HG03432 (cell line): Measurements from ENCODE around the gene ZDHHC17.
"Not testable (repeated sequence)": the region's sequence is repeated elsewhere in the genome, so short reads cannot be mapped to it uniquely, and the experiment has no call there.

Experiments used
- ATAC-seq: cut with Tn5 transposase; IDR thresholded peaks from one replicate; pipeline ENCODE4 v1.9.1; 2021; ENCODE audit warnings: mild to moderate bottlenecking, moderate library complexity; ENCODE audit not compliant: unreplicated experiment

The ZDHHC17 gene

DNA sequence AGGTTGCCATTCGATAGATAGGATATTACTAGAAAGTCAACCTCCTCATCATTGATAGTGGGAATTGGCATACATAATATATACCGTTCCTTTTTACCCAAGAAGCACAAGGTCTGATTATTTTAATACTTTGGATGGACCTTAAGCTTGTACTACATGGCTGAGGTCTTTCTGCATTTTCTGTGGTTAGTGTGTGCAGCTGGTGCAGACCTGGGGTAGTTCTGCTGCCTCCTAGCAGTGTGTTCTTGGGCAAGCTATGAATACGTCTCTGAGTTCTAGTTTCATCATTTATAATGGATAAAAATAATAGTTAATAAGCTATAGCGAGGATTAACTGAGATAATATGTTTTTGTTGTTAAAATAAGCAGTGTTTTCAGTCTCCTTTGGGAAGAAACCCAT, 2.2 kb downstream of the ZDHHC17 start:
- no peak for ATAC-seq

DNA sequence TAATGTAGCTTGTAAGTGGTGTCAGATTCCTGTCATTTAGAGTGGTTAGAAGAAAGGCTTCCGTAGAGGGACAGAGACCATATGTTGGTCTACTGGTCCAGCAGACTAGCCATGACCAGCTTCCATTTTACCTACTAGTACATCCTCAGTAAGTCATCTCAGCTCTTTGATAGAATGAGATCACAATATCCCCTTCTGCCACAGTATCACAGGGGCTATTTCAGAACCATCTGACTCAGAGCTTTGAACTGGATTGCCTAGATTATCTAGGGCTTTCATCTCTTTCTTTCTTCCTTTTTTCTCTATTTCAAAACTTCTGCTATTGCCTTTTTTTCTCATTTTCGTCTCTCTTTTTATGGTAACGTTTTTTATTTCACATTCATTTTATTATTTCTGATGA, 4.7 kb downstream of the ZDHHC17 start:
- ATAC-seq = no peak

GRCh38 chr12:76777765-76778216, 13.9 kb downstream of the ZDHHC17 start:
- ATAC-seq = peak; percentile 100

DNA sequence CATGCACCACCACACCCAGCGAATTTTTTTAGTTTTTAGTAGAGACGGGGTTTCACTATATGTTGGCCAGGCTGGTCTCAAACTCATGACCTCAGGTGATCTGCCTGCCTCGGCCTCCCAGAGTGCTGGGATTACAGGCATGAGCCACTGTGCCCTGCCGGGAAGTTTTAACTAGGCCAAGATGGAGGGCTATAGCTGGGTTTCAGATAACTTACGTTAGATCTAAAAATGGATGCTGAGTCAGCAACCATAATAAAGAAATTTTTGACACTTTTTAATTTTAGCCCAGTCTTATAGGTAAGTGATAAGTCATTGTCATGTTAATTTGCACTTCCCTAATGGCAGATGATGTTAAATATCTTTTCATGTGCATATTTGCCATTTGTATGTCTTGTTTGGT, 14.4 kb downstream of the ZDHHC17 start:
- ATAC-seq = no peak

GRCh38 chr12:76779310-76779709, 15.4 kb downstream of the ZDHHC17 start:
- not testable (repeated sequence) for ATAC-seq

DNA sequence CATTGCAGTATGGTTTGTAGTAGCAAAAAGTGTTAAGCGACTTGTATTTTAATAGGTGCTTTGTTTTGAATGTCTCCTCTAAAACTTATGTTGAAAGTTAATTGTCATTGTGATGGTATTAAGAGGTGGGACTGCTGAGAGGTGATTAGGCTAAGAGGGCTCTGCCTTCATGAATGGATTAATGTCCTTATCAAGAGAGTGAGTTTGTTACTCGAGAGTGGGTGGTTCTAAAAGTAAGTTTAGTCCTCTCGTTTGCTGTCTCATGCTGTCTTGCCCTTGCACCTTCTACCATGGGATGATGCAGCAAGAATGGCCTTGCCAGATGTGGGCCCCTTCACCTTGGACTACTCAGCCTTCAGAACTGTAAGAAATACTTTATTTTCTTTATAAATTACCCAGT, 17.4 kb downstream of the ZDHHC17 start:
- no peak for ATAC-seq

GRCh38 chr12:76782526-76782925, 18.6 kb downstream of the ZDHHC17 start:
- no peak for ATAC-seq

GRCh38 chr12:76784600-76785051, 20.7 kb downstream of the ZDHHC17 start:
- ATAC-seq = no peak

- no peak for ATAC-seq
Observed at GRCh38 chr12:76785407-76785806, 21.5 kb downstream of the ZDHHC17 start.

DNA sequence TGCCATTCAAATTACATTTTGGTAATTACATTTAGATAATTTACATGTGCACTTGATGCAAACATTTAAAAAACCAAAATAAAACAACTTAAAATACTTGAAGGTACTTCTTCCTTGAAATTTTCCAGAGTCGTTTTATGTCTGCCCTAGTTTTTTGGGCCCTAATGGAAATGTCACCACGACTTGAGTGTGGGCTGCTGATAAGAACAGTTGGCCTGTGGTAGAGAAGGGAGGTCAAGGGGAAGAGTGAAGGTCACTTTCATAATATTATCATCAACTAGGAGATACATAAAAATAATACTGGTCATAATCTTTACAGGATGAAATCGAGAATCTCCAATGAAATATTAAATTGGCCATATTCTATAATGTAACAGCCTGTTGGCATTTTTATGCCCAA, 23.1 kb downstream of the ZDHHC17 start:
- no peak for ATAC-seq

DNA sequence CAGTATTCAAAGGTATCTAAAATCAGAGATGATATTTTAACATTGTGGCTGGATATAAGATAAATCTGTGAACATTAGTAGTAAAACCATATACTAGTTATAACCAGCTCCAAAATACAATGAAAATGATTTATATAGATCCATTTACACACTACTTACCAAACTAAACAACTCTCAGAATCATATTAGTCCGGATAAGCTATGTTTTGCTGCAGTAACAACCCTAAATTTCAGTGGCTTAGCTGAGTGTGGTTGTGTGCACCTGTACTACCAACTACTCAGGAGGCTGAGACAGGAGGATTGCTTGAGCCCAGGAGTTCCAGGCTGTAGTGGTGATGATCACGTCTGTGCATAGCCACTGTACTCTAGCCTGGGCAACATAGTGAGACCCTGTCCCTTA, 23.8 kb downstream of the ZDHHC17 start:
- no peak for ATAC-seq

- ATAC-seq = no peak
Observed at GRCh38 chr12:76789335-76790050, 25.6 kb downstream of the ZDHHC17 start.

DNA sequence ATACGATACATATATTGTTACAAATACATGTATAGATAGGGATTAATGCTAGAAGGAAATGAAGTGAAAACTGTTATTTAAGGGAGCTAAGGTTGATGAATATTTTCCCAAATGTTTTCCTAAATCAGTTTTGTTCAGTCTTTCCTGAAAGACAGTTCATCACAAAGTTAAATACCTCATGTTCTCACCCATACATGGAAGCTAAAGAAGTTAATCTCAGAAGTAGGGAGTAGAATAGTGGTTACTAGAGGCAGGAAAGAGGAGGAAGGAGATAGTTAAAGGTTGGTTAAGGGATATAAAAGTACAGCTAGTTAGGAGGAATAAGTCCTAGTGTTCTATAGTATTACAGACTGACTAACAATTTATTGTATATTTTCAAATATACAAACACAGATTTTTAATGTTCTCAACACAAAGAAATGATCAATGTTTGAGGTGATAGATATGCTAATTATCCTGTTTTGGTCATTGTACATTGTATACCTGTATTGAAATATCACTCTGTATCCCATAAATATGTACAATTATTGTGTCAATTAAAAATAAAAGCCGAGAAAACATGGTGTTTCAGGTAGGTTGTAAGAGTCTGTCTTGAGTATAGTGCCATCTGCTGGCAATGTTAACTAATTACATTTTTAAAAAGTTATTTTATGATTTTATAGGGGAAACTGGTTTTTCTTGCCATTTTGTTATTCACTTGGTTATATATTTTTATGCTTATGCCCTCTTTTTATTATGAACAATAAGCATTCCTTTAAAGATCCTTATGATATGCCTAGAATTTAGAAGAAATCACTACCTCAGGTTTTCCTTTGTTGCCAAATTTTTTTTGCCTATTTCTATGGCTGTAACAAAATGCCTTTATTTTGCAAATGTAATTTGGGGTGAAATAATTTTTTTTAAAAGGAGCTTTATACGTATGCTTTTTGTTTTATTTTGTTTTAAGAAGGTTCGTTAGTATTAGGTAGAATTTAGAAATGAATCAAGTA, 26.9 kb downstream of the ZDHHC17 start:
- peak; percentile 52 for ATAC-seq

DNA sequence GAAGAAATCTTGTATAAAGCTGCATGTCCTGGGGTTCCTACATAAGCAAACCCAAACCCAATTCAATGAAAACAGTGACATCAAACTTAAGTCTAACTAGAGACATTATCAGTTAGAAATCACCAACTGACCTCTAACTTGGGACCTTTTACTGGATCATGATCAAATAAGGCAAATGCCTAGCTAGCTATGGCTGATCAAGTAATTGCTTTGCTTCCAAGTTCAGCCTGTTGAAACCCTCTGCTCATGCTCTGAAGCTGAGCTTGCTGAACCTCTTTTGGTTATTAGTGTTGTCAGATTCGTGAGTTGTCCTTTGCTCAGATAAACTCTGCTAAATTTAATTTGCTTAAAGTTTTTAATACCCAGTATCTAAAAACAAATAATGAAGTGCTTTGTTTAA, 28.9 kb downstream of the ZDHHC17 start:
- ATAC-seq = no peak

- ATAC-seq = no peak
Observed at GRCh38 chr12:76798864-76799263, 34.9 kb downstream of the ZDHHC17 start.

DNA sequence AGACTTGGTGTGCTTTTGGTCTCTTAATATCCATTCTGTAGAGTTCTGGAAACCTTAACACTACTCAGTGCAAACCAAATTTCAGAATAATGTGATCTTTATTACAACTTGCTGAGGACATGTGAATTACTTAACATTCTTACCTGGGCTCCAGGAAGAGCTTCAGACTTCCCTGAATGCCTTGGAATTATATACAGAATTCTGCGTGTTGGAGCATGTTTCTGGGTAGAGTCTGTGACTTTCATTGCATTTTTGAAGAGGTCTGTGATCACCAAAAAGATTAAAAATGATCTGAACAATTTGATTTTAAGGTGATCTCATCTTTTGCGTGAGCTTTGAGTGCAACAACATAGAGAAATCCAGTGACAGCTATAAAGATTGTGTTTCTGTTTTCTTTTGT, 35.4 kb downstream of the ZDHHC17 start:
- ATAC-seq = no peak

GRCh38 chr12:76802060-76802459, 38.1 kb downstream of the ZDHHC17 start:
- ATAC-seq = no peak

DNA sequence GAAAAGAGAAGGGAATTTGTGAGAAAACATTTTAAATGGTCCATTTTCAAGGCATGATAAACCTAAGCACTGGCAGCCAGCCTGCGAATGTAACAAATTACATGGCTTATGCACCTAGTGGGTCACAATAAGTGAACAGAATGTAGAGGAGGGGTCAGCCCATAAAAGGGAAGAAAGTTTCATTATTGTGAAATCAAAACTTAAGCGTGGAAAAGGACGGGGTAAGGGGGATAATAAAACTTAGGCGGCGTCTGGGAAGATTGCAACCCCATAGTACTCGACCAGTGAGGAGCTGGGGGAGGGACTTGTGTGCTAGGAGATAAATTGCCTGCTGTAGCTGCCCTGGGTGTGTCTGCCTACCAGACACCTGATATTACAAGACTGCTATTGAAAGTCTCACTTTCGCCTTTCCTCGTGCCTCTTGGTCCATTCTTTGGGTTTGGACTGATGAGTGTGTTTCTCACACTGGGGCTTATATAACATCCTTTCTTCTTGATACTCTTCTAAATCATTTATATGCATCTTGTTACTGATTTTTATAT, 40.6 kb downstream of the ZDHHC17 start:
- ATAC-seq = no peak

GRCh38 chr12:76810671-76811419, 46.9 kb downstream of the ZDHHC17 start:
- ATAC-seq = no peak

- no peak for ATAC-seq
Observed at GRCh38 chr12:76811976-76812375, 48.1 kb downstream of the ZDHHC17 start.

DNA sequence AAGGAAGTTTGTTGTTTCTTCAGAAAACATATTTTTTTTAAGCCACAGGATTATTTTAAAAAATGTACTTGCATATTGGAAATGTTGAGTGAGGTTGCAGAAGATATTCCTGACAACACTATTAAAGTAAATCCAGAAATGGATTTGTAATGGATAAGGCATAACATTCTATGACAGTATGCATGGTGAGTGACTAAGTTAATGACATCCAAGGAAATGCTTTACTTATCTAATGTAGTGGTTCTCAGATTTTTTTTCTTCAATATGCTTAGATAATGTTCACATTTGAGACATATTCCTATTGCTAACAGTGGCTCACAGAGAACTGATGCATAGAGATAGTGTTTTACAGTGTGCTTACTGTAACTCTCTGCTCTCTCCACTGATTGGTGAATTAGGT, 49.4 kb downstream of the ZDHHC17 start:
- ATAC-seq = no peak
